ENCODE results near the gene KCNMB4.
"Not testable (repeated sequence)": the region's sequence is repeated elsewhere in the genome, so short reads cannot be mapped to it uniquely, and the experiment has no call there.

Gene KCNMB4

GRCh38 chr12:70379846-70380245 is 13.8 kb downstream of the KCNMB4 start:
- no peak for DNase-seq

GRCh38 chr12:70383484-70383883 is 17.4 kb downstream of the KCNMB4 start:
- no peak for DNase-seq

DNA sequence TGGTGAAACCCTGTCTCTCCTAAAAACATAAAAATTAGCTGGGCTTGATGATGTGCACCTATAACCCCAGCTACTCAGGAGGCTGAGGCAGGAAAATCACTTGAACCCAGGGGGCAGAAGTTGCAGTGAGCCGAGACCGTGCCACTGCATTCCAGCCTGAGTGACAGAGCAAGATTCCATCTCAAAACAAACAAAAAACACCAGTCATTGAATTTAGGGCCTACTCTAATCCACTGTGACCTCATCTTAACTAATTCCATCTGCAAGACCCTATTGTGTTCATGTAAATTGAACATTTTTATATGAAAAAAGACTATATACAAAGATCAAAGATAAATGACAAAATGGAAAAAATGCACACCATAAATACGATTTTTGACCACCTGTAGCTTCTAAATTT is 17.8 kb downstream of the KCNMB4 start:
- DNase-seq: no peak

DNA sequence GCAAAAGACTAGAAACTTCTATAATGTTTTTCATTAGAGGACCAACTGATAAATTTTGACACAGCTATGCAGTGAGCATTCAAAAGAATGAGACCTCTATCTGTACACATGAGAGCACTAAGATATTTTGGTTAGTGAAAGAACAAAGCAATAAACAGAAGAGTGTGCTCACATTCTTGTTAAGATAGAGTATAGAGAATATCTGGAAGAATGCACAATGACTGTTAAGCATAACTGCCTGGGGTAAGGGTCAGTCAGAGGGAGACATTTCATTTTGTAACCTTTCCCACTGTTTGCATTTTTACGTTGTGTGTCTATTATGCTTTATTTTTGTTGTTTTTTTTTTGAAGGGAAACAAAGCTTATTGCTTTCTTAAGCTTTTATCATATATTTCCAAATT is 20.7 kb downstream of the KCNMB4 start:
- DNase-seq: no peak

GRCh38 chr12:70389678-70390077 is 23.6 kb downstream of the KCNMB4 start:
- no peak for DNase-seq

- DNase-seq: not testable (repeated sequence)
Observed at GRCh38 chr12:70392631-70393030, 26.5 kb downstream of the KCNMB4 start.

DNA sequence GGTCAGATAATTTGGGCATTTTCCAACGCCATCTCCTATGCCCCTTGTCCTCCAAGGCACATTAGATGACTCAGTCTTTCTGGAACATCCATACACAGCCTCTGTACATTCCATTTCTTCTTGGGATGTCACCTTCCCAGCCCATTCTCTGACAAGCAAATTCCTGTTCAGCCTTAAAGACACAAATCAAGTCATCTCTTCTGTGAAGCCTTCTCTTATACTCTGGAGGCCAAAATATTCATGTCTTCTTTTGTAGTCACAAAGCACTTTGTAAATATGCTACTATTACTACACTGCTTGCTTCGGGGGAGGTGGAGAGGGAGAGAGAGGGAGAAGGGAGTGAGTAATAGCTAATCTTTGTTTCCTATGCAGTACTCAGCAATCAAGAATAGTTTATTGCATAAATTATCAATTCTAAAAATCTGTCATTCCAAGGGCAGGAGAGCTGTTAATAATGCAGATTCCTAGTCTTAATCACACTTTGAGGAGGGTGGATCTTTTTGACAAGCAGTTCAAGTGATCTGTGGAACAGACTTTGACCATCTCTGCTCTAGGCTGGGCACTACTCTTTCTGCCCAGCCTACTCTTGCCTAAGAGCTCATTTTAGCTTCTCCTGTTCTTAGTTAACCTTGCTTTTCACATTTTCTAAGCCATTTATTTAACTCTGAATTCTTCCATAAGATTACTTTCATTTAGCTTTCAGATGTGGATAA is 27.9 kb downstream of the KCNMB4 start:
- no peak for DNase-seq

GRCh38 chr12:70398002-70398401 is 31.9 kb downstream of the KCNMB4 start:
- DNase-seq: no peak

DNA sequence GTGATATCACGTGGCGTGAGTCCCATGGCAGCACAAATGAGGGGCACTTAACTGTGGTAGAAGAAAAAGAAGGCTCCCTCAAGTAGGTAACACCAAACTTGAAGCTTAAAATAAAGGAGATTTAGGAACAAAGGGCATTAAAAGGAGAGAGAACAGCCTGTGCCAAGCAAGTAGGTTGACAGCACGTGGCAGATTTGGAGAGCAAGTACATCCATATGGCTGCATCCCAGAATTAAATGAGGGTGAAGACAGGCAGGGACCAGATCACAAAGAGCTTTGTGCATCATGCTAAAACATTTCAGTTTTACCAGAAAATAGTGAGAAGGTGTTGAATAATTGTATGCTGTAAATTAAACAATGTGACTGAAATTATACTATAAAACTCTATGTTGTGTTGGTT is 32.8 kb downstream of the KCNMB4 start:
- no peak for DNase-seq

GRCh38 chr12:70399311-70399710 is 33.2 kb downstream of the KCNMB4 start:
- no peak for DNase-seq

DNA sequence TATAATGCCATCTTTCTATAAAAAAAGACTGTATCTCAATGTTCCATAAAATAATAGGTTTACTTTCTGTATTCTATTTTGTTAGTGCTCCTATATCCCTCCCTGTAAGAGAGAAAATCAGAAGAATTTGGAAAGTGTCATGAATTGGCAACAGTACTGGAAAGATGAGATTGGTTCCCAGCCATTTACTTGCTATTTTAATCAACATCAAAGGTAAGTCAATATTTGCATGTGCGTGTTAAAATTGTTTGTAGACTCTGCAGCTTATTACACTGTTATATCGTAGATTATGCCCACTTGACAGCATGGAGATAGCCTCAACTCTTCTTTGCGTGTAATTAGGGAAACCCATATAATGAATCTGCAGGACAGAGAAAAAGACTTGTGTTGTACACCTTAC is 34.0 kb downstream of the KCNMB4 start:
- no peak for DNase-seq

GRCh38 chr12:70402597-70402996 is 36.5 kb downstream of the KCNMB4 start:
- DNase-seq: no peak

- DNase-seq: no peak
Observed at GRCh38 chr12:70403826-70404225, 37.7 kb downstream of the KCNMB4 start.

GRCh38 chr12:70408004-70408790 is 42.1 kb downstream of the KCNMB4 start:
- DNase-seq: no peak

DNA sequence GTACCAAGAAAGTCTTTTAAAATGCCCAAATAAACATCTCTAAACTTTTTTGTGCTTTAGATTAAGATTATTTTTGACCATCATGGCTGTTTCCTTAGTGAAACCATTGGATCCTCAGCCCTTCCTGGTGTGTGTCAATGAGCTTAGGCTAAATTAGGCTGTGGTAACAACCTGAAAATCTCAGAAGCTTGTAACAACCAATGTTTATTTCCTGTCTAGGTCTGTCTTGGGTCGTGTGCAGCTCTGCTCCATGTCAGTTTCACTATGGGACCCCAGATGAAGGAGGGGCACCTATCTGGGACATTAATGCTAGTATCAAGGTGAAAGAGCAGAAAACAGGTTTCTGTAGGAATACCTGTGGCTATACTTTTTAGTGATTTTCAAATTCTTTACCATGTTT is 49.9 kb downstream of the KCNMB4 start:
- DNase-seq: no peak

- no peak for DNase-seq
Observed at GRCh38 chr12:70417121-70417520, 51.0 kb downstream of the KCNMB4 start.

GRCh38 chr12:70418101-70418500 is 52.0 kb downstream of the KCNMB4 start:
- DNase-seq: no peak

GRCh38 chr12:70422631-70423030 is 56.5 kb downstream of the KCNMB4 start:
- DNase-seq: no peak

GRCh38 chr12:70426620-70427019 is 60.5 kb downstream of the KCNMB4 start:
- no peak for DNase-seq

- DNase-seq: no peak
Observed at GRCh38 chr12:70427611-70428010, 61.5 kb downstream of the KCNMB4 start.

DNA sequence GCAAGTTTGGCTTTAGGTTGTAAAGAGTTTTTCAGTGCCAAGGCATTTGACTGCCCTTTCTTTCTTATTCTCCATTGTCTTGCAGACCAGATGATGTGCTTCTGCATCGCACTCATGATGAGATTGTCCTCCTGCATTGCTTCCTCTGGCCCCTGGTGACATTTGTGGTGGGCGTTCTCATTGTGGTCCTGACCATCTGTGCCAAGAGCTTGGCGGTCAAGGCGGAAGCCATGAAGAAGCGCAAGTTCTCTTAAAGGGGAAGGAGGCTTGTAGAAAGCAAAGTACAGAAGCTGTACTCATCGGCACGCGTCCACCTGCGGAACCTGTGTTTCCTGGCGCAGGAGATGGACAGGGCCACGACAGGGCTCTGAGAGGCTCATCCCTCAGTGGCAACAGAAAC is 64.3 kb downstream of the KCNMB4 start:
- DNase-seq: no peak

GRCh38 chr12:70436836-70437235 is 70.7 kb downstream of the KCNMB4 start:
- DNase-seq: no peak

GRCh38 chr12:70443062-70443673 is 77.1 kb downstream of the KCNMB4 start:
- DNase-seq: no peak

DNA sequence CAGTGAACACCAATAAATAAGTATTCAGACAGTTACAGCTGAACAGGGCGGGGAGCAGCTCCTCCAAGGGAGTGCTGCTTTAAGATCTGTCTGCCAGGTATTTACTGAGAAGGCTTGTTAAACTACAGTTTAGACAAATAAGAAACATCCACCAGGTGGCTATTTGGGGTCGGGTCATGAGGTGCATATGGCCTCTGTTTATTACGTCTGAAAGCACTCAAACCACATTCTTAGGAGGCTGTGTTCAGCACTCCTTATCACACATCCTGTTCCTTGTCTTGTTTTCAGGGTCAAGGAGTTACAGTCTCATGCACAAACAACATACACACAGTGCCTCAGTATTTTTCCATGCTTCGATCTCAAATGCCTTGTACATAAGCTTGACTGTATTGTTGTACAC is 78.8 kb downstream of the KCNMB4 start:
- no peak for DNase-seq

All from effector CD4-positive, alpha-beta T cell (primary cell).